ENCODE measurements around the gene NTSR1. TPM values are rescaled to one million over a fixed set of nuclear protein-coding genes. Genes with fewer than 3 reads are reported as not detected.

Gene NTSR1
- total RNA-seq, 5 donors from 2014 or later (not counting 1 experiment from before 2014, with no cell fraction given): 0.33 to 0.63 (median 0.53) TPM; not detected in 2

DNA sequence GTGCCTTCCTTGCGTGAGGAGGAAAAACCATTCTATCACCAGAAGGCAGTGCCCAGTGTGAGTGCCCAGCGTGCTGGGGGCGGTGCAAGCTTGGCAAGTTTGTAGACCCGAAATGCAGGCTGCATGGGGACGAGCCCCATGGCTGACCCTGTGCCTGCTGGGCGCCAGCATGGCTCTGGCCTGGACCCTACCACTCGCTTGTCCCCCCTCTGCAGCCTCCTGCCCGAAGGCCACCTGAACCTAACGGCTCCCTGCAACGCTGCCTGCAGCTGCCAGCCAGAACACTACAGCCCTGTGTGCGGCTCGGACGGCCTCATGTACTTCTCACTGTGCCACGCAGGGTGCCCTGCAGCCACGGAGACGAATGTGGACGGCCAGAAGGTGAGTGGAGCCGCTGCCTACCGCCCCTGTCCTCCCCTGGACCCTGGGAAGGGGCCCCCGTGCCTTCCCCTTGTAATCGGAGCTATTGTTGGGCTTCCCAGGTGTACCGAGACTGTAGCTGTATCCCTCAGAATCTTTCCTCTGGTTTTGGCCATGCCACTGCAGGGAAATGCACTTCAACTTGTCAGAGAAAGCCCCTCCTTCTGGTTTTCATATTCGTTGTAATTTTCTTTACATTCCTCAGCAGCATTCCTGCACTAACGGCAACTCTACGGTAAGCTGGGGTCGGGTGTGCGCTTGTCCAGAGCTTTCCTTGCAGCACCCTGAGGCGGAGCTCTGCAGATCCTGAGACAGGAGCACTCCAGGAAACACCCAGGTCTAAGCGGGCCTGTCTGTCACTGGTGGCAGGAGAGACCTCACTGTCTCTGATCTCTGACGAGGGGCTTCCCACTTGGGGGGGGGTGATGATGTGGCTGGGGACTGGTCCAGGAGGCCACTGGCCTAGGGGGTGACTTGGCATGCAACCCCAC is 40.9 kb upstream of the NTSR1 start:
- peaks cover 0 to 2% (median 0%) of the 10 kb centered on the region in 3 donors for H3K4me1 Mint-ChIP-seq
- CTCF ChIA-PET: interaction anchor here in 1 of 2 donors (0.7 kb wide), 2 partner anchors 17 to 299 kb away, joined by 3 to 4 read pairs; no protein-coding TSS in a partner anchor
- WGBS (ENCODE audit: insufficient coverage): 93% methylated on average over 29 of the region's 30 CpGs

DNA sequence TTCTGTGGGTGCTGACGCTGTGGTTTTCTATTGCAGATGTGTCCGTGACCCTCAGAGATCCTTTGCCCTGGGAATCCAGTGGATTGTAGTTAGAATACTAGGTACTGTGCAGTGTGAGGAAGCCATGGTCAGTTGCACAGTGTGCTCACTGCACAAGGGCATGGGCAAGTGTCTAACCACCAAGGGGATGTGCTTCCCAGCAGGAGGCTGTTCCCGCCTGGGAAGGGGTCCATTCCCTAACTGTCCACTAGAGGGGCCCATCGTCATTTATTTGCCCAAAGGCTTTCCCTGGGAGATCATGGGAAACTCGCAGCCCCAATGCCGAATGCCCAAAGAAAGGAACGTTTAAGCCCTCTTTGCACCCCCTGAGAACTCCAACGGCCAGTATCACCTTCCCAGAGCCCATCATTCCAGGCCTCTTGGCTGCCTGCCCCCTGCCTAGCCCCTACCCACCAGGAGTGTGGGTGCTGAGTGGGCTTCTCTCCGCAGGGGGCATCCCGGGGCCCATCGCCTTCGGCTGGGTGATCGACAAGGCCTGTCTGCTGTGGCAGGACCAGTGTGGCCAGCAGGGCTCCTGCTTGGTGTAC is 40.1 kb upstream of the NTSR1 start:
- H3K9me3 Mint-ChIP-seq: no peaks in the 10 kb centered on the region
- peaks cover 0 to 2% (median 0%) of the 10 kb centered on the region in 3 donors for H3K4me1 Mint-ChIP-seq
- H3K27ac Mint-ChIP-seq: no peak overlapping the region
- Histone ChIP-seq H3K27ac (ENCODE audit: low read length) (no peak overlapping the region), H3K4me3 (ENCODE audit: control insufficient read depth in 1 of 2, extremely low read depth in 1 of 2, low read length in 1 of 2) (no peak overlapping the region), H3K27me3 (replicated peaks in 1 of 2; ENCODE audit: control insufficient read depth in 2 of 2, extremely low read depth in 1 of 2, insufficient read depth in 2 of 2, low read length in 1 of 2) (peaks cover 0 to under 1% of the 10 kb centered on the region in 2 experiments), H3K4me1 (ENCODE audit: control insufficient read depth in 1 of 2, extremely low read depth in 1 of 2, insufficient read depth in 2 of 2, low read length in 2 of 2) (no peaks in the 10 kb centered on the region), H3K9me3 (no peaks in the 10 kb centered on the region), H3K36me3 (ENCODE audit: control insufficient read depth in 2 of 2, extremely low read depth in 1 of 2, insufficient read depth in 1 of 2, low read length in 1 of 2) (no peaks in the 10 kb centered on the region)
- ChIA-PET POLR2A (no interaction called here), CTCF (no interaction called here)
- 82% methylated on average over 9 of the region's 13 CpGs for WGBS (ENCODE audit: insufficient coverage)
- ATAC-seq (replicated peaks in 1 of 4) (peak in 3 of 4 experiments; percentile 53 to 59 (median 58)), DNase-seq (peak in 19 of 35 experiments; percentile 4 to 66 (median 20))
- H3K4me3 Mint-ChIP-seq: no peak overlapping the region
- H3K36me3 Mint-ChIP-seq: no peaks in the 10 kb centered on the region
- H3K27me3 Mint-ChIP-seq: no peaks in the 10 kb centered on the region

More for the DNA sequence above, 40.9 kb upstream of the NTSR1 start:
- no peaks in the 10 kb centered on the region for H3K9me3 Mint-ChIP-seq
- DNase-seq (no peak), ATAC-seq (replicated peaks in 1 of 4) (no peak)
- H3K27me3 ChIP-seq (replicated peaks in 1 of 2; ENCODE audit: control insufficient read depth in 2 of 2, extremely low read depth in 1 of 2, insufficient read depth in 2 of 2, low read length in 1 of 2): no peaks in the 10 kb centered on the region
- H3K9me3 ChIP-seq: no peaks in the 10 kb centered on the region
- H3K36me3 Mint-ChIP-seq: no peaks in the 10 kb centered on the region
- no peaks in the 10 kb centered on the region for H3K27me3 Mint-ChIP-seq
- no peak overlapping the region for H3K4me3 ChIP-seq (ENCODE audit: control insufficient read depth in 1 of 2, extremely low read depth in 1 of 2, low read length in 1 of 2)
- no peak overlapping the region for H3K4me3 Mint-ChIP-seq
- no peaks in the 10 kb centered on the region for H3K4me1 ChIP-seq (ENCODE audit: control insufficient read depth in 1 of 2, extremely low read depth in 1 of 2, insufficient read depth in 2 of 2, low read length in 2 of 2)
- no peak overlapping the region for H3K27ac Mint-ChIP-seq
- POLR2A ChIA-PET: interaction anchor here in 1 of 2 donors (0.5 kb wide), 1 partner anchor 83 kb away, joined by 5 read pairs; no protein-coding TSS in a partner anchor
- no peak overlapping the region for H3K27ac ChIP-seq (ENCODE audit: low read length)
- H3K36me3 ChIP-seq (ENCODE audit: control insufficient read depth in 2 of 2, extremely low read depth in 1 of 2, insufficient read depth in 1 of 2, low read length in 1 of 2): no peaks in the 10 kb centered on the region

DNA sequence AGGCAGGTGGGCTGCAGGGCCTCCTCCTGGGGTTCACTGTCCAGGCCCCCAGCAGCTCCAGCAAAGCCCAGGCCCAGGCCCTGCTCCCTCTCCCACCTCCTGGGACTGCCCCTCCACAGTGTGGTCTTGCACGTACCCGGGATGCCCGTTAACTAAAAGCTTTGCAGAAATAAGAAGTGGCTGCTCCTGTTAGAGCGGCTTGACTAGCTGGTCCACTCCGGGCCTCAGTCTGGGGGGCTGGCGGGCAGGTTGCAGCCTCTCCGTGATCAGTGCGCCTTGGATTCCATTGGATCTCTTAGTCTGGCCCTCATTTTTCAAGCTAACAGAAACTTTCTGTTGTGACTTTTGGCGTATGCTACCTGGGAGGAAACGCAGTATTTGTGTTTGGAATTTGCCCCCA is 39.4 kb upstream of the NTSR1 start:
- Histone ChIP-seq H3K9me3 (no peaks in the 10 kb centered on the region), H3K4me1 (ENCODE audit: control insufficient read depth in 1 of 2, extremely low read depth in 1 of 2, insufficient read depth in 2 of 2, low read length in 2 of 2) (no peaks in the 10 kb centered on the region), H3K36me3 (ENCODE audit: control insufficient read depth in 2 of 2, extremely low read depth in 1 of 2, insufficient read depth in 1 of 2, low read length in 1 of 2) (no peaks in the 10 kb centered on the region), H3K27me3 (replicated peaks in 1 of 2; ENCODE audit: control insufficient read depth in 2 of 2, extremely low read depth in 1 of 2, insufficient read depth in 2 of 2, low read length in 1 of 2) (peaks cover 0 to 6% of the 10 kb centered on the region in 2 experiments), H3K4me3 (ENCODE audit: control insufficient read depth in 1 of 2, extremely low read depth in 1 of 2, low read length in 1 of 2) (no peak overlapping the region), H3K27ac (ENCODE audit: low read length) (no peak overlapping the region)
- Mint-ChIP-seq H3K9me3 (no peaks in the 10 kb centered on the region), H3K36me3 (no peaks in the 10 kb centered on the region), H3K4me1 (peaks cover 0 to 2% (median 0%) of the 10 kb centered on the region in 3 donors), H3K27me3 (no peaks in the 10 kb centered on the region), H3K4me3 (no peak overlapping the region), H3K27ac (no peak overlapping the region)
- CTCF ChIA-PET: no interaction called here
- DNase-seq (no peak), ATAC-seq (replicated peaks in 1 of 4) (no peak)
- WGBS (ENCODE audit: insufficient coverage): 98% methylated on average over 10 of the region's 10 CpGs
- POLR2A ChIA-PET: no interaction called here

DNA sequence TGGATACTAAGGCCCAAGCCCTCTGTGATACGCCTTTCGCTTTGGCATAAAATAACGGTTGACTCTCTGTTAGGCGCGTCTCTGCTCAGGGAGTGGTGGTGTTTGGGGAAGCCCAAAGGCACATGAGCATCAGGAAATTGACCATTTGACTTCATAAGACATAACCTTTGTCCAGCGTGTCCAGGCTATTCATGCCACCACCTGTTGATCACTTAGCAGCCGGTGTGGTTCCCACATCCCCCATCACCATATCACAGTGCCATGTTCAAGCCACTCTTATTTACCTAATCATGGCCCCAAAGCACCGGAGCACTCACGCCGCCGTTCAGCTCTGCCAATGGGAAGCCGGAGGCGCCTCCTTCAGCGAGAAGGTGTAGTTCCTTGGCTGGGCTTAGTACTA is 38.5 kb upstream of the NTSR1 start:
- Histone ChIP-seq H3K36me3 (ENCODE audit: control insufficient read depth in 2 of 2, extremely low read depth in 1 of 2, insufficient read depth in 1 of 2, low read length in 1 of 2) (no peaks in the 10 kb centered on the region), H3K4me3 (ENCODE audit: control insufficient read depth in 1 of 2, extremely low read depth in 1 of 2, low read length in 1 of 2) (no peak overlapping the region), H3K27me3 (replicated peaks in 1 of 2; ENCODE audit: control insufficient read depth in 2 of 2, extremely low read depth in 1 of 2, insufficient read depth in 2 of 2, low read length in 1 of 2) (peaks cover 0 to 6% of the 10 kb centered on the region in 2 experiments), H3K4me1 (ENCODE audit: control insufficient read depth in 1 of 2, extremely low read depth in 1 of 2, insufficient read depth in 2 of 2, low read length in 2 of 2) (no peaks in the 10 kb centered on the region), H3K27ac (ENCODE audit: low read length) (no peak overlapping the region), H3K9me3 (no peaks in the 10 kb centered on the region)
- DNase-seq (no peak), ATAC-seq (replicated peaks in 1 of 4) (no peak)
- Mint-ChIP-seq H3K27me3 (no peaks in the 10 kb centered on the region), H3K4me1 (peaks cover 0 to 2% (median 0%) of the 10 kb centered on the region in 3 donors), H3K9me3 (no peaks in the 10 kb centered on the region), H3K27ac (no peak overlapping the region), H3K4me3 (no peak overlapping the region), H3K36me3 (no peaks in the 10 kb centered on the region)
- POLR2A ChIA-PET: no interaction called here
- CTCF ChIA-PET: no interaction called here
- 98% methylated on average over 14 of the region's 14 CpGs for WGBS (ENCODE audit: insufficient coverage)

DNA sequence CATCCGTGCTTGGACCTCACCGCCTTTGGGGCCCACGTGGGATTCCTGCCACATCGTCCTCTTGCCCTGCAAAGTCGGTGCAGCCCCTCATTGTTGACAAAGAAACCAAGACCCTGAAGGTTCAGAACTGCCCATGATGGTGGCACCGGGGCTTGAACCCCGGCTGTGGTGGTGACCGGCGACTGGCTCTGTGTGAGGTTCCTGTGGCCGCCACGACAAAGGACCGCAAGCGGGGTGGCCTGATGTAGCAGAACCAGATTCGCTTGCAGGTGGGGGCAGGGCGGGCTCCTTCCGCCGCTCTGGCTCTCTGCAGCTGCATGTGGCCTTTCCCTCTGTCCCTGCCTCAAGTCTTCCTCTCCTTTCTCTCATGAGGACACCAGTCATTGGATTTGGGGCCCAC is 37.6 kb upstream of the NTSR1 start:
- H3K4me1 Mint-ChIP-seq: peaks cover 0 to 2% (median 0%) of the 10 kb centered on the region in 3 donors
- H3K27ac Mint-ChIP-seq: no peak overlapping the region
- CTCF ChIA-PET: no interaction called here
- ATAC-seq (replicated peaks in 1 of 4) (no peak), DNase-seq (no peak)
- Histone ChIP-seq H3K9me3 (no peaks in the 10 kb centered on the region), H3K27me3 (replicated peaks in 1 of 2; ENCODE audit: control insufficient read depth in 2 of 2, extremely low read depth in 1 of 2, insufficient read depth in 2 of 2, low read length in 1 of 2) (peaks cover 0 to 8% of the 10 kb centered on the region in 2 experiments), H3K36me3 (ENCODE audit: control insufficient read depth in 2 of 2, extremely low read depth in 1 of 2, insufficient read depth in 1 of 2, low read length in 1 of 2) (no peaks in the 10 kb centered on the region), H3K4me3 (ENCODE audit: control insufficient read depth in 1 of 2, extremely low read depth in 1 of 2, low read length in 1 of 2) (no peak overlapping the region), H3K4me1 (ENCODE audit: control insufficient read depth in 1 of 2, extremely low read depth in 1 of 2, insufficient read depth in 2 of 2, low read length in 2 of 2) (no peaks in the 10 kb centered on the region), H3K27ac (ENCODE audit: low read length) (no peak overlapping the region)
- POLR2A ChIA-PET: no interaction called here
- H3K36me3 Mint-ChIP-seq: no peaks in the 10 kb centered on the region
- no peaks in the 10 kb centered on the region for H3K27me3 Mint-ChIP-seq
- 93% methylated on average over 15 of the region's 17 CpGs for WGBS (ENCODE audit: insufficient coverage)
- no peaks in the 10 kb centered on the region for H3K9me3 Mint-ChIP-seq
- no peak overlapping the region for H3K4me3 Mint-ChIP-seq

DNA sequence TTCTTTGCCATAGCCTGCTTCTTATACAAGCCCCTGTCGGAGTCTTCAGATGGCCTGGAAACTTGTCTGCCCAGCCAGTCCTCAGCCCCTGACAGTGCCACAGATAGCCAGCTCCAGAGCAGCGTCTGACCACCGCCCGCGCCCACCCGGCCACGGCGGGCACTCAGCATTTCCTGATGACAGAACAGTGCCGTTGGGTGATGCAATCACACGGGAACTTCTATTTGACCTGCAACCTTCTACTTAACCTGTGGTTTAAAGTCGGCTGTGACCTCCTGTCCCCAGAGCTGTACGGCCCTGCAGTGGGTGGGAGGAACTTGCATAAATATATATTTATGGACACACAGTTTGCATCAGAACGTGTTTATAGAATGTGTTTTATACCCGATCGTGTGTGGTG is 36.9 kb upstream of the NTSR1 start:
- no peak for ATAC-seq (replicated peaks in 1 of 4)
- ChIA-PET POLR2A (no interaction called here), CTCF (no interaction called here)

More for the DNA sequence above, 36.9 kb upstream of the NTSR1 start:
- no peak overlapping the region for H3K27ac Mint-ChIP-seq
- no peak overlapping the region for H3K4me3 Mint-ChIP-seq
- no peaks in the 10 kb centered on the region for H3K9me3 Mint-ChIP-seq
- Histone ChIP-seq H3K27ac (ENCODE audit: low read length) (no peak overlapping the region), H3K27me3 (replicated peaks in 1 of 2; ENCODE audit: control insufficient read depth in 2 of 2, extremely low read depth in 1 of 2, insufficient read depth in 2 of 2, low read length in 1 of 2) (peaks cover 0 to 8% of the 10 kb centered on the region in 2 experiments), H3K36me3 (ENCODE audit: control insufficient read depth in 2 of 2, extremely low read depth in 1 of 2, insufficient read depth in 1 of 2, low read length in 1 of 2) (no peaks in the 10 kb centered on the region), H3K9me3 (no peaks in the 10 kb centered on the region), H3K4me3 (ENCODE audit: control insufficient read depth in 1 of 2, extremely low read depth in 1 of 2, low read length in 1 of 2) (no peak overlapping the region), H3K4me1 (ENCODE audit: control insufficient read depth in 1 of 2, extremely low read depth in 1 of 2, insufficient read depth in 2 of 2, low read length in 2 of 2) (no peaks in the 10 kb centered on the region)
- WGBS (ENCODE audit: insufficient coverage): 83% methylated on average over 11 of the region's 15 CpGs
- H3K4me1 Mint-ChIP-seq: peaks cover 0 to 2% (median 0%) of the 10 kb centered on the region in 3 donors
- no peaks in the 10 kb centered on the region for H3K27me3 Mint-ChIP-seq
- no peaks in the 10 kb centered on the region for H3K36me3 Mint-ChIP-seq
- DNase-seq: no peak
